GM13977 (cell line): ENCODE data around the gene LYRM4.

Experiments
- DNase-seq: peaks from one replicate; pipeline ENCODE4 v3.0.0; 2012; ENCODE audit warnings: low spot score
- CTCF ChIP-seq: IDR thresholded peaks from 2 replicates; pipeline ENCODE4 v1.5.1; 2012; ENCODE audit warnings: mild to moderate bottlenecking, control low read depth; ENCODE audit not compliant: insufficient read depth; ENCODE audit errors: extremely low read depth, missing control alignments
- in situ Hi-C: fragments of 300-500 bp; cut with MboI; formaldehyde crosslinking; loops from one replicate; pipeline ENCODE4 v1.12.0; 2022; ENCODE audit warnings: low sequenced_read_pairs, low pct_unique_long_range_greater_than_20kb, mixed read lengths, inconsistent platforms; ENCODE audit not compliant: unreplicated experiment

LYRM4 gene

DNA sequence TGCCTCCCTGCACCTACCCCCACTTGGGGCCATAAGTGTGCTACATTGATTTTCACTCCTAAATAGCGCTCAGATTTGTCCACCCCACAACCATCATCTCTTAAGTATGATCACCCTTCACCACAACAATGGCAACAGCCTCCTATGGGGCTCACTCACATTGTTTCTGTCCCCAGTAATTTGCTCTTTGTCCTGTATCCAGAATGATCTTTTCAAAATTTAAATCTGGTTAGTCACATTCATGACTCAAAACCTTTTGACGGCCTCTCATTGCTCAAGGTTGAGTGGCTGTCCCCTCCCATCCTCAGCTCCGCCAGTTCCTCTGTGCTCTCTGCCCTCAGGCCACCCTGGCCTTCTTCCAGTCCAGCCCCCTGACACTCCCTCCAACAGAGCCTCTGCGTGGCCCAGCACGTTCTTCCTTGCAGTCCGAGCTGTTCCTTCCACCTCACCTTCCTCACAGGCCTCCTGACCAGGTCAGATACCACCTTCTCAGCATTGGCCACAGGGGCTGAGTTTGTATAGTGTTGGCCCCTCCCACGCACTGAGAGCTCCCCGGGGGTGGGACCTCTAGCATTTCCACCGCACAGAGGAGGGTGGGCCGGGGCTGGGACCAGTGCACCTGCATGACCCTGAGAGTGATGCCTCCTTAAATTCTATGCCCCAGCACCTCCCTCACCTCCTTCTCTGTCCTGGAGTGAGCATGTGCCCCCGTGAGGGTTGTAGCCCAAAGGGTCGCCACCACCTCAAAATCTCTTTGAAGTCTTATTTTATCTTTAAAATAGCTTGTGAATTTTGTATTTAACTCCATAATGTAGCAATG, 178.1 kb downstream of the LYRM4 start:
- in situ Hi-C loops: no loop called here
- no peak for DNase-seq
- no peak for TF ChIP-seq CTCF

DNA sequence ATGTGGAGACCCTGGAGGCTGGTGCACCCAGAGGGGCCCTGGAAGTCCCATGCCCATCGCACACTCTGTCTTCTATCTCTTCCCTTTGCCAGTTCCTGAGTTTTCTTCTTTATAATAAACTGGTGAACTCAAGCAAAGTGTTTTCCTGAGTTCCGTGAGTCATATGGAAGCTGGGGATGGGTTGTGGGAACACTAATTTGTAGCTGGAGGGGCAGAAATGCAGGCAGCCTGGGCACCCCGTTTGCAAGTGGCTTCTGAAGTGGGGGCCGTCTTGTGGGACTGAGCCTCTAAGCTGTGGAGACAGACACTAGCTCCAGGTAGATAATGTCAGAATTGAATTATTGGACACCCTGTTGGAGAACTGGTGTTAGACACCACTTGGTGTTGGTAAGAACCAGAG, 178.8 kb downstream of the LYRM4 start:
- in situ Hi-C loops: no loop called here
- no peak for TF ChIP-seq CTCF
- no peak for DNase-seq

DNA sequence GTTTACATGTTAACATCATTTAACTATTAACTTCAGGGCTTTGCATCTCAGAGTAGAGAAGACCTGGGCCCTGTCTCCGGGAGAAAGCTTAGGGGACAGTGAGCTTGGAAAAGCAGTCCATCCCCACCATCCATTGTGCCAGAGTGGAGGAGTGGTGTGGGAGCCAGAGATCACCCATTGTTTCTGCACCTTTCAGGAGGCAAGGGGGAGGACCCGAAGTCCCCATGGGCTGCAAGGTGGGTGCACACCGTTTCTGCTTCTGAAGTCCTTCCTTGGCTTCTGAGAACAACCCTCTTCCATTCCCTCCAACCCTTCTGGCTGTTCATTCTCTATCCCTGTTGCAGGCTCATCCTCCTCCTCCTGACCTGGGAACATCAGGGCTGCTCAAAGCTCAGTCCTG, 179.6 kb downstream of the LYRM4 start:
- no peak for DNase-seq
- in situ Hi-C loops: no loop called here
- TF ChIP-seq CTCF: no peak

DNA sequence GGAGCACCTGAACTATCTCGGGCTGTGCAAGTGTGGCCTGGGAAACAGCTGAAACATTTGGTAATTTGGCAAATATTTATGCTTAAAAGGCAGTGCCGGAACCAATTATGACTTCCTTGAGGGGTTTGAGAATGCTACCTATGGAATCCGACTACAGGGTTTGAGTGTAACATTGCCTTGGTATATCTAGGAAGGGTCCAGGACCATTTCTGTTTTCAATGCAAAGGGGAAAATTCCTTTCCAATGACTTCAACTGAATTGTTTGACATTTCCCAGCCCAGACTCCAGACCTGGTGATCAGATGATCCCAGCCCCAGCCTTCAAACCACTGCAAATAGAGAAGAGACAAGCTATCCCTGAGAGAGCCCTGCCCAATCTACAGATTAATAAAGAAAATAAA, 180.2 kb downstream of the LYRM4 start:
- no peak for DNase-seq
- TF ChIP-seq CTCF: no peak
- in situ Hi-C loops: no loop called here

GRCh38 chr6:5079692-5080091, 181.1 kb downstream of the LYRM4 start:
- in situ Hi-C loops: no loop called here
- DNase-seq: no peak
- TF ChIP-seq CTCF: no peak

- in situ Hi-C loops: no loop called here
- peak; percentile 37 for TF ChIP-seq CTCF
- DNase-seq: peak; percentile 60
These were observed 182.6 kb downstream of the LYRM4 start for GRCh38 chr6:5078121-5078669.
